Measurements from ENCODE around the gene EPB41L2. TPM values are rescaled to one million over a fixed set of nuclear protein-coding genes. Genes with fewer than 3 reads are reported as not detected.
A peak's percentile ranks its signal among the peaks of the same experiment; 100 is the strongest.

The EPB41L2 gene
- total RNA-seq, 4 donors from 2014 or later, result 46.1 to 258 (median 88.3) TPM

DNA sequence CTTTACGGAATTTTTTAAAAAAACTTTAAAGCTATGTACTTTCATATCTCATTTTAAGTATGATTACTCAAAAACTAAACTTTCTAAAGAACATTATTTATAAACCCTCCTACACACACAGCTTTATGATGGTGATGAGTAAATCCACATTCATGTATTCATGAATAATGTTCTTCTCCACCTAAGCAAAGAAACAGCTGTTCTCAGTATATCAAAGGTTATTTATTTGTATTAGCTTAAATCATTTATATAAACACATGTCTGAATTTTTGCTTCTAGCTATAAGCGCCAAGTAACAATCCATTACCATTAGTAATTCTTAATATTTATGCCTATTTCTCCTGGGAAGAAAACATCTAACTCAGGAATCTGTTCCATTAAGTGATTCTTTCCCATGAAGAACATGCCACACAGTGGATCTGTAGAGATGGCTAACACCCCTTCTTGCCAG, 172.5 kb downstream of the EPB41L2 start:
- no peak overlapping the region for H3K4me3 ChIP-seq
- H3K9me3 ChIP-seq, result no peaks in the 10 kb centered on the region
- H3K4me1 ChIP-seq, result no peaks in the 10 kb centered on the region
- no peaks in the 10 kb centered on the region for H3K27me3 ChIP-seq
- no peak for DNase-seq
- TF ChIP-seq POLR2A (IDR thresholded peaks at IDR 0.05), result no peak
- TF ChIP-seq, protein P1, sequence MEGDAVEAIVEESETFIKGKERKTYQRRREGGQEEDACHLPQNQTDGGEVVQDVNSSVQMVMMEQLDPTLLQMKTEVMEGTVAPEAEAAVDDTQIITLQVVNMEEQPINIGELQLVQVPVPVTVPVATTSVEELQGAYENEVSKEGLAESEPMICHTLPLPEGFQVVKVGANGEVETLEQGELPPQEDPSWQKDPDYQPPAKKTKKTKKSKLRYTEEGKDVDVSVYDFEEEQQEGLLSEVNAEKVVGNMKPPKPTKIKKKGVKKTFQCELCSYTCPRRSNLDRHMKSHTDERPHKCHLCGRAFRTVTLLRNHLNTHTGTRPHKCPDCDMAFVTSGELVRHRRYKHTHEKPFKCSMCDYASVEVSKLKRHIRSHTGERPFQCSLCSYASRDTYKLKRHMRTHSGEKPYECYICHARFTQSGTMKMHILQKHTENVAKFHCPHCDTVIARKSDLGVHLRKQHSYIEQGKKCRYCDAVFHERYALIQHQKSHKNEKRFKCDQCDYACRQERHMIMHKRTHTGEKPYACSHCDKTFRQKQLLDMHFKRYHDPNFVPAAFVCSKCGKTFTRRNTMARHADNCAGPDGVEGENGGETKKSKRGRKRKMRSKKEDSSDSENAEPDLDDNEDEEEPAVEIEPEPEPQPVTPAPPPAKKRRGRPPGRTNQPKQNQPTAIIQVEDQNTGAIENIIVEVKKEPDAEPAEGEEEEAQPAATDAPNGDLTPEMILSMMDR (IDR thresholded peaks at IDR 0.05), result no peak
- peaks cover 0 to 32% (median 0%) of the 10 kb centered on the region in 3 donors for H3K36me3 ChIP-seq
- peak overlapping the region in 1 of 4 donors; percentile 8 for H3K27ac ChIP-seq

- Histone ChIP-seq H3K27ac (no peak overlapping the region), H3K27me3 (no peaks in the 10 kb centered on the region), H3K9me3 (no peaks in the 10 kb centered on the region), H3K4me3 (no peak overlapping the region), H3K36me3 (peaks cover 0 to 21% (median 0%) of the 10 kb centered on the region in 3 donors), H3K4me1 (no peaks in the 10 kb centered on the region)
- TF ChIP-seq, protein P1 (IDR thresholded peaks at IDR 0.05), result no peak
- TF ChIP-seq POLR2A (IDR thresholded peaks at IDR 0.05), result no peak
- no peak for DNase-seq
Observed at GRCh38 chr6:130889423-130889822, 173.6 kb downstream of the EPB41L2 start.

GRCh38 chr6:130888246-130888645, 174.8 kb downstream of the EPB41L2 start:
- TF ChIP-seq POLR2A (IDR thresholded peaks at IDR 0.05), result no peak
- TF ChIP-seq, protein P1 (IDR thresholded peaks at IDR 0.05), result no peak
- no peaks in the 10 kb centered on the region for H3K4me1 ChIP-seq
- H3K27ac ChIP-seq, result no peak overlapping the region
- no peak overlapping the region for H3K4me3 ChIP-seq
- DNase-seq, result no peak
- no peaks in the 10 kb centered on the region for H3K27me3 ChIP-seq
- no peaks in the 10 kb centered on the region for H3K9me3 ChIP-seq
- H3K36me3 ChIP-seq, result peaks cover 0 to 11% (median 0%) of the 10 kb centered on the region in 3 donors

DNA sequence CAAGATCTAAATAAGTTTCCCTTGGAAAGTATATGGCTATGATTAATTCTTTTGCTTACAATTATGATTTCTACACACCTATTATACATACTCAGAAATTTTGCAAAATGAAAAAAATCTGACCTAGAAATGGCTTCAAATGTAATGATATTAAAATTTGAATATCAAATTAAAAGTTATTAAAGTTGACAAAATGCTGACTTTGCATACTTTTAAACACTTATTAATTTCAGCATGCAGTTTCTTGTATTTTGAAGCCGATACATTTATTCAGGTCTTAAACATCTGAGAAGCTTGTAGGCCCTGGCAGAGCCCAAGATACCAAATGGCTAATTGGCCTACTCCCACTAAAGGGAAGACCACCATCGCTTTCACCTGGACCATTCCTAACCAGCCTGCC, 176.1 kb downstream of the EPB41L2 start:
- DNase-seq, result no peak
- Histone ChIP-seq H3K36me3 (peaks cover 0 to 9% (median 0%) of the 10 kb centered on the region in 3 donors), H3K4me1 (no peaks in the 10 kb centered on the region), H3K27me3 (no peaks in the 10 kb centered on the region), H3K9me3 (no peaks in the 10 kb centered on the region), H3K4me3 (no peak overlapping the region), H3K27ac (no peak overlapping the region)
- TF ChIP-seq, protein P1 (IDR thresholded peaks at IDR 0.05), result no peak
- no peak for TF ChIP-seq POLR2A (IDR thresholded peaks at IDR 0.05)

DNA sequence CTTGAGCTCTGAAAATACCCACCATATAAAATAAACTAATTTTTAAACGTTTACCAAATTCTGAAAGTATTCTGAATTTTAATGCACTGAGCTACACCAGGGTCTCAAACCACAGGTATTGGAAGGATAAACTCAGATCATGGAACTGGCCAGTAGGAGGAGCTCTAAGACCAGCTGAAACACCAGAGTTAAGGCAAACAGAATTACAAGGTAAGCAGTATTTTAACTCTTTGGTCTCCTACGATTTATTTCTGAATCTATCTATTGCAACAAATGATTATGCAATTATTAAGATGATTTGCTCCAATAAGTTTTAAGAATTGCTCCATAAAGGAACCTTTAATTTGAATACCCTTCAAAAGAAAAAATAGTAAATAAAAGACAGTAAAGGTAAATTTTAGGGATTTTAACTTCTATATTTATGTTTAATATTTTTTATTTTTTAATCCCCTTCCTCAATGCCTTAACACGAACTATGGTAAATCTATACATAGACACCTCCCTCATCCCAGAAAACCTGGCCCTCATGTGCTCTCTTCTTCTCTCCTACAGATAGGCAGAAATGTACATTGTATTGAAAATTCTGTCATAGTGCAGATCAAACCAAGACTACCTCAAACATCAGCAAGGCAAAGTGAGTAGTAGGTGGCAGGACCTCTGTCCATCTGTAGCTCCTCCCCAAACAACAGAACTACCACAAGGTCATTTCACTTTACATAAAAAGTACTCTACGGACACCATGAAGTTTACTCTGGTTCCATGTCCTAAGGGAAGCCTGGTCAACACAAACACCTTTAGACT, 177.5 kb downstream of the EPB41L2 start:
- Histone ChIP-seq H3K9me3 (no peaks in the 10 kb centered on the region), H3K36me3 (peaks cover 0 to 5% (median 0%) of the 10 kb centered on the region in 3 donors), H3K27me3 (no peaks in the 10 kb centered on the region), H3K4me1 (no peaks in the 10 kb centered on the region), H3K4me3 (no peak overlapping the region), H3K27ac (no peak overlapping the region)
- TF ChIP-seq POLR2A (IDR thresholded peaks at IDR 0.05), result no peak
- TF ChIP-seq, protein P1 (IDR thresholded peaks at IDR 0.05), result peak; percentile 59 to 98 (median 90)
- peak in 2 of 3 donors; percentile 65 to 88 for DNase-seq

Measured in Peyer's patch (tissue), 4 donors.